HG02588 (cell line): ENCODE results near the gene HBEGF.
"Not testable (repeated sequence)": the region's sequence is repeated elsewhere in the genome, so short reads cannot be mapped to it uniquely, and the experiment has no call there.

Source experiments
- ATAC-seq: cut with Tn5 transposase; IDR thresholded peaks from one replicate; pipeline ENCODE4 v1.9.1; 2021; ENCODE audit warnings: mild to moderate bottlenecking, moderate library complexity; ENCODE audit not compliant: unreplicated experiment

HBEGF gene

GRCh38 chr5:140361901-140362300, 15.5 kb upstream of the HBEGF start:
- no peak for ATAC-seq

- no peak for ATAC-seq
These were observed 14.5 kb upstream of the HBEGF start for GRCh38 chr5:140360681-140361479.

GRCh38 chr5:140360101-140360500, 13.7 kb upstream of the HBEGF start, which contains the start of gene SLC4A9:
TSS of gene SLC4A9 (plus strand) at chr5:140360194. CDS start at chr5:140360237, 43 bp downstream.
- no peak for ATAC-seq

- no peak for ATAC-seq
These were observed 12.4 kb upstream of the HBEGF start for GRCh38 chr5:140358738-140359310.

GRCh38 chr5:140357726-140358093, 11.3 kb upstream of the HBEGF start:
- peak; percentile 92 for ATAC-seq

GRCh38 chr5:140356853-140357725, 10.7 kb upstream of the HBEGF start:
- ATAC-seq, result peak; percentile 4

GRCh38 chr5:140355546-140355945, 9.1 kb upstream of the HBEGF start:
- no peak for ATAC-seq

GRCh38 chr5:140351609-140352334, 5.4 kb upstream of the HBEGF start:
- ATAC-seq, result no peak

- ATAC-seq, result no peak
These were observed 2.8 kb upstream of the HBEGF start for GRCh38 chr5:140349244-140349643.

- no peak for ATAC-seq
These were observed 1.7 kb upstream of the HBEGF start for GRCh38 chr5:140348104-140348503.

GRCh38 chr5:140347360-140347759, 957 bp upstream of the HBEGF start:
- ATAC-seq, result no peak

GRCh38 chr5:140345919-140346347, 470 bp downstream of the HBEGF start:
- peak; percentile 7 for ATAC-seq

GRCh38 chr5:140344683-140345423, 1.6 kb downstream of the HBEGF start:
- no peak for ATAC-seq

- not testable (repeated sequence) for ATAC-seq
These were observed 2.6 kb downstream of the HBEGF start for GRCh38 chr5:140343849-140344248.

- ATAC-seq, result no peak
These were observed 3.5 kb downstream of the HBEGF start for GRCh38 chr5:140342896-140343295.

GRCh38 chr5:140342287-140342686, 4.1 kb downstream of the HBEGF start:
- ATAC-seq, result no peak

GRCh38 chr5:140341591-140341990, 4.8 kb downstream of the HBEGF start:
- ATAC-seq, result no peak

- ATAC-seq, result no peak
These were observed 5.7 kb downstream of the HBEGF start for GRCh38 chr5:140340605-140341121.

- no peak for ATAC-seq
These were observed 6.8 kb downstream of the HBEGF start for GRCh38 chr5:140339636-140340035.

- ATAC-seq, result no peak
These were observed 7.5 kb downstream of the HBEGF start for GRCh38 chr5:140338908-140339307.
